Measurements from ENCODE around the gene PALM3.
A peak's percentile ranks its signal among the peaks of the same experiment; 100 is the strongest.
"Not testable (repeated sequence)": the region's sequence is repeated elsewhere in the genome, so short reads cannot be mapped to it uniquely, and the experiment has no call there.

Gene PALM3

GRCh38 chr19:14047866-14048265 is 14.0 kb downstream of the PALM3 start:
- in situ Hi-C loops (cut with MboI; ENCODE audit: low pct_unique_long_range_greater_than_20kb, low sequenced_read_pairs); DNase-seq: not testable (repeated sequence)

- in situ Hi-C loops (cut with MboI; ENCODE audit: low pct_unique_long_range_greater_than_20kb, low sequenced_read_pairs): not testable (repeated sequence)
- DNase-seq: peak; percentile 58
These were observed 18.9 kb downstream of the PALM3 start for GRCh38 chr19:14042659-14043608.

- in situ Hi-C loops (cut with MboI; ENCODE audit: low pct_unique_long_range_greater_than_20kb, low sequenced_read_pairs): no loop called here
- DNase-seq: no peak
These were observed 22.7 kb downstream of the PALM3 start for GRCh38 chr19:14039181-14039580.

- in situ Hi-C loops (cut with MboI; ENCODE audit: low pct_unique_long_range_greater_than_20kb, low sequenced_read_pairs): no loop called here
- DNase-seq: no peak
These were observed 26.2 kb downstream of the PALM3 start for GRCh38 chr19:14035706-14036105.

GRCh38 chr19:14035159-14035558 is 26.7 kb downstream of the PALM3 start:
- in situ Hi-C loops (cut with MboI; ENCODE audit: low pct_unique_long_range_greater_than_20kb, low sequenced_read_pairs); DNase-seq: not testable (repeated sequence)

GRCh38 chr19:14033946-14034345 is 27.9 kb downstream of the PALM3 start:
- DNase-seq: no peak
- in situ Hi-C loops (cut with MboI; ENCODE audit: low pct_unique_long_range_greater_than_20kb, low sequenced_read_pairs): no loop called here

- in situ Hi-C loops (cut with MboI; ENCODE audit: low pct_unique_long_range_greater_than_20kb, low sequenced_read_pairs): no loop called here
- DNase-seq: peak; percentile 91
These were observed 30.0 kb downstream of the PALM3 start, which contains the start of gene IL27RA for GRCh38 chr19:14031719-14032480. Gene IL27RA, plus strand, starts transcription at chr19:14031762. Its CDS starts 111 bp downstream, at chr19:14031873.

GRCh38 chr19:14030997-14031718 is 30.7 kb downstream of the PALM3 start:
- in situ Hi-C loops (cut with MboI; ENCODE audit: low pct_unique_long_range_greater_than_20kb, low sequenced_read_pairs): no loop called here

GRCh38 chr19:14028901-14029300 is 33.0 kb downstream of the PALM3 start:
- in situ Hi-C loops (cut with MboI; ENCODE audit: low pct_unique_long_range_greater_than_20kb, low sequenced_read_pairs): no loop called here
- DNase-seq: no peak

More at GRCh38 chr19:14030997-14031718, 30.7 kb downstream of the PALM3 start:
- DNase-seq: no peak

- no peak for DNase-seq
- in situ Hi-C loops (cut with MboI; ENCODE audit: low pct_unique_long_range_greater_than_20kb, low sequenced_read_pairs): no loop called here
These were observed 33.9 kb downstream of the PALM3 start, which contains the start of gene RLN3 for GRCh38 chr19:14027856-14028450. Gene RLN3, plus strand, starts transcription at chr19:14028148. Its CDS starts 57 bp downstream, at chr19:14028205.

GRCh38 chr19:14026652-14027192 is 35.2 kb downstream of the PALM3 start:
- DNase-seq; in situ Hi-C loops (cut with MboI; ENCODE audit: low pct_unique_long_range_greater_than_20kb, low sequenced_read_pairs): not testable (repeated sequence)

- peak; percentile 81 for DNase-seq
- in situ Hi-C loops (cut with MboI; ENCODE audit: low pct_unique_long_range_greater_than_20kb, low sequenced_read_pairs): no loop called here
These were observed 38.3 kb downstream of the PALM3 start for GRCh38 chr19:14023404-14024235.

- in situ Hi-C loops (cut with MboI; ENCODE audit: low pct_unique_long_range_greater_than_20kb, low sequenced_read_pairs): no loop called here
- DNase-seq: no peak
These were observed 39.4 kb downstream of the PALM3 start for GRCh38 chr19:14022469-14022868.

GRCh38 chr19:14021474-14021873 is 40.4 kb downstream of the PALM3 start:
- in situ Hi-C loops (cut with MboI; ENCODE audit: low pct_unique_long_range_greater_than_20kb, low sequenced_read_pairs): no loop called here
- peak; percentile 70 for DNase-seq

- in situ Hi-C loops (cut with MboI; ENCODE audit: low pct_unique_long_range_greater_than_20kb, low sequenced_read_pairs); DNase-seq: not testable (repeated sequence)
These were observed 42.1 kb downstream of the PALM3 start for GRCh38 chr19:14019739-14020138.

- in situ Hi-C loops (cut with MboI; ENCODE audit: low pct_unique_long_range_greater_than_20kb, low sequenced_read_pairs): no loop called here
- DNase-seq: no peak
These were observed 42.8 kb downstream of the PALM3 start for GRCh38 chr19:14019100-14019499.

GRCh38 chr19:14015524-14016035 is 46.3 kb downstream of the PALM3 start:
- DNase-seq: no peak
- in situ Hi-C loops (cut with MboI; ENCODE audit: low pct_unique_long_range_greater_than_20kb, low sequenced_read_pairs): no loop called here

Measured in KBM-7 (cell line).